Chondrocyte (in vitro differentiated cells): ENCODE measurements around the gene CNTFR. TPM values are rescaled to one million over a fixed set of nuclear protein-coding genes. Genes with fewer than 3 reads are reported as not detected.

Experiments used
- DNase-seq: peaks from one replicate; pipeline ENCODE4 v3.0.0; 2021; ENCODE audit warnings: mixed read lengths, low spot score
- H3K27ac Mint-ChIP-seq: one replicate; pipeline ENCODE4 v1.8.0; 2021; ENCODE audit warnings: mild to moderate bottlenecking, moderate library complexity, mixed read lengths; ENCODE audit not compliant: unreplicated experiment
- H3K27me3 Mint-ChIP-seq: 2 replicates; pipeline ENCODE4 v1.8.0; 2021; ENCODE audit warnings: low read depth, mixed read lengths
- H3K36me3 Mint-ChIP-seq: 2 replicates; pipeline ENCODE4 v1.8.0; 2021; ENCODE audit warnings: low read depth, mixed read lengths
- H3K4me1 Mint-ChIP-seq: 2 replicates; pipeline ENCODE4 v1.8.0; 2021; ENCODE audit warnings: low read depth, mild to moderate bottlenecking, mixed read lengths
- H3K4me3 Mint-ChIP-seq: one replicate; pipeline ENCODE4 v1.8.0; 2021; ENCODE audit warnings: mild to moderate bottlenecking, moderate library complexity, mixed read lengths; ENCODE audit not compliant: unreplicated experiment
- H3K9me3 Mint-ChIP-seq: 2 replicates; pipeline ENCODE4 v1.8.0; 2021; ENCODE audit warnings: low read depth, mixed read lengths
- total RNA-seq: library from RNA; stranded (reverse); gene quantifications from 3 replicates; pipeline ENCODE4 v1.2.1, GENCODE V29; 2021
- TF ChIP-seq, protein P1 (sequence below): fragments of 200-600 bp; sonication (generic); IDR thresholded peaks from 2 replicates; pipeline ENCODE4 v1.5.0; 2021; ENCODE audit warnings: antibody characterized with exemption, mild to moderate bottlenecking, moderate library complexity

The CNTFR gene
- total RNA-seq, 1 donor from 2014 or later = 0.12 TPM

DNA sequence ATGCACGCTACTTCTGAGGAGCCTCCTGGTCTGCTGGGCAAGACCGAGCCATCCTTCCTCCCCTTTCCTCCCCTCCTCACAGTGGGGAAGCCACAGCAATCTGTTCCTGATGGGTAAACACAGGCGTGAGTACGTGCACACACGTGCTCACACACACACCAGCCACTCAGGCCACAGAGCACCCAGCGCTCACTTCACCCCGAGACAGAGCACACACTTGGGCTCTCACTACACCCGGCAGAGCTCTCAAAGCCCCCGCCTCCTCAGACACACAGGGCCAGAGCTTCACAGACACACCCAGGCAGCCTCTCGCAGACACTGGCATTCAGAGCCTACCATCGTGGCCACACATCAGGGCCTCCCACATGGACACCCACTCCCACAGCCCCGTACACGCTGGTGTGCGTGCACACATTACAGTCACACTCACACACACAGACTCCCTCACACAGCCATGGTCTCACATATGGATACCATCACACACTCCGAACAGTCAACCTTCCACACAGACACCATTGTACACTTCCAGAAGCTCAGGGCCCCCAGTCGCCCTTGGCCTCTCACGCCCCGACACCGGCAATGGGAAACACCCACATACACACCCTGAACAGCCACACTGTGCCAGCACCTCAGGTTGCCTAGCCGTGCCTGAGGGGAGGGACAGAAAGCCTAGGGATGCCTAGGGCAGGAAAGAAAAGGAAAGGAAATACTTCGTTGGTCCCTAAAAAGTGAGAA lies 13.5 kb downstream of the CNTFR start:
- Mint-ChIP-seq H3K4me1 (peaks cover 7% of the 10 kb centered on the region), H3K4me3 (no peak overlapping the region), H3K27ac (no peak overlapping the region), H3K27me3 (peaks cover 28% of the 10 kb centered on the region), H3K36me3 (no peaks in the 10 kb centered on the region), H3K9me3 (no peaks in the 10 kb centered on the region)
- no peak for DNase-seq
- TF ChIP-seq, protein P1, sequence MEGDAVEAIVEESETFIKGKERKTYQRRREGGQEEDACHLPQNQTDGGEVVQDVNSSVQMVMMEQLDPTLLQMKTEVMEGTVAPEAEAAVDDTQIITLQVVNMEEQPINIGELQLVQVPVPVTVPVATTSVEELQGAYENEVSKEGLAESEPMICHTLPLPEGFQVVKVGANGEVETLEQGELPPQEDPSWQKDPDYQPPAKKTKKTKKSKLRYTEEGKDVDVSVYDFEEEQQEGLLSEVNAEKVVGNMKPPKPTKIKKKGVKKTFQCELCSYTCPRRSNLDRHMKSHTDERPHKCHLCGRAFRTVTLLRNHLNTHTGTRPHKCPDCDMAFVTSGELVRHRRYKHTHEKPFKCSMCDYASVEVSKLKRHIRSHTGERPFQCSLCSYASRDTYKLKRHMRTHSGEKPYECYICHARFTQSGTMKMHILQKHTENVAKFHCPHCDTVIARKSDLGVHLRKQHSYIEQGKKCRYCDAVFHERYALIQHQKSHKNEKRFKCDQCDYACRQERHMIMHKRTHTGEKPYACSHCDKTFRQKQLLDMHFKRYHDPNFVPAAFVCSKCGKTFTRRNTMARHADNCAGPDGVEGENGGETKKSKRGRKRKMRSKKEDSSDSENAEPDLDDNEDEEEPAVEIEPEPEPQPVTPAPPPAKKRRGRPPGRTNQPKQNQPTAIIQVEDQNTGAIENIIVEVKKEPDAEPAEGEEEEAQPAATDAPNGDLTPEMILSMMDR = no peak

DNA sequence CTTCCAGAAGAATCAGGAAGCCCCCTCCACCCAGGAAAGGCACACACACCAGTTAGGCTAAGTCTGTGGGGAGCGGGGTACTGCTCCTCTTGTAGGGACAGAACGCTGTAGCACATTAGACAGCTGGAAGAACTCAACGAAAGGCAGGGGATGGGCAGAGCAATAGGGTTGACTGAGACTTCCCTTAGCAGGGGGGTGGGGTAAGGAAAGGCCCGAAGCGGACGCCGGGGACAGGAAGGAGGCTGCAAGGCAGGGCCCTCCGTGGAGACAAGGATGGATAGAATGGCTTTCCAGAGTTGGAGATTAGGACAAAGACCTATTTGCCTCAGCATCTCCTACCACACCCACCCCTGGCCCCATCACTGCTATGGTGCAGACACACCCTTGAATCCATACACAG lies 14.3 kb downstream of the CNTFR start:
- Mint-ChIP-seq H3K36me3 (no peaks in the 10 kb centered on the region), H3K9me3 (no peaks in the 10 kb centered on the region), H3K4me1 (peaks cover 7% of the 10 kb centered on the region), H3K4me3 (no peak overlapping the region), H3K27ac (no peak overlapping the region), H3K27me3 (peaks cover 21% of the 10 kb centered on the region)
- no peak for DNase-seq
- TF ChIP-seq, protein P1 = no peak

DNA sequence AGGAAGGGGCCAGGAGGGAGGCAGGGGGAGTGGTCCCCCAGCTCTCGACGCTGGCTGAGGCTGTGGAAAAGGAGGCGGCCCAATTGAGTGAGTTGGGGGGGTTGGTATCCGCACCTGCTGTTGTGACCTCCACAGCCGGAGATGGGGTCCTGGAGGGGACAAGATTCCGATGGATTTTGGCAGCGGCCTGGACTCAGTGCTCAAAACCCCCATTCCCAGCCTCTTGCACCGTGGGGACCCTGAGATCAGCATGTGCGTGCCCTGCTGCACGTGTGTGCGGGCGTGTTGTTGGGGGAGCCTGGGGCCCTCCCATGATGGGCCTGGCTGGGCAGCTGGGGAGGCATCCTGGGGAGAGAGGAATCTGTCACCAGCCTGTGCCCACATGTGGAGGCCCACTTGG lies 15.0 kb downstream of the CNTFR start:
- Mint-ChIP-seq H3K27me3 (peaks cover 21% of the 10 kb centered on the region), H3K4me3 (no peak overlapping the region), H3K4me1 (peaks cover 7% of the 10 kb centered on the region), H3K27ac (no peak overlapping the region), H3K9me3 (no peaks in the 10 kb centered on the region), H3K36me3 (no peaks in the 10 kb centered on the region)
- TF ChIP-seq, protein P1 = no peak
- peak; percentile 77 for DNase-seq

DNA sequence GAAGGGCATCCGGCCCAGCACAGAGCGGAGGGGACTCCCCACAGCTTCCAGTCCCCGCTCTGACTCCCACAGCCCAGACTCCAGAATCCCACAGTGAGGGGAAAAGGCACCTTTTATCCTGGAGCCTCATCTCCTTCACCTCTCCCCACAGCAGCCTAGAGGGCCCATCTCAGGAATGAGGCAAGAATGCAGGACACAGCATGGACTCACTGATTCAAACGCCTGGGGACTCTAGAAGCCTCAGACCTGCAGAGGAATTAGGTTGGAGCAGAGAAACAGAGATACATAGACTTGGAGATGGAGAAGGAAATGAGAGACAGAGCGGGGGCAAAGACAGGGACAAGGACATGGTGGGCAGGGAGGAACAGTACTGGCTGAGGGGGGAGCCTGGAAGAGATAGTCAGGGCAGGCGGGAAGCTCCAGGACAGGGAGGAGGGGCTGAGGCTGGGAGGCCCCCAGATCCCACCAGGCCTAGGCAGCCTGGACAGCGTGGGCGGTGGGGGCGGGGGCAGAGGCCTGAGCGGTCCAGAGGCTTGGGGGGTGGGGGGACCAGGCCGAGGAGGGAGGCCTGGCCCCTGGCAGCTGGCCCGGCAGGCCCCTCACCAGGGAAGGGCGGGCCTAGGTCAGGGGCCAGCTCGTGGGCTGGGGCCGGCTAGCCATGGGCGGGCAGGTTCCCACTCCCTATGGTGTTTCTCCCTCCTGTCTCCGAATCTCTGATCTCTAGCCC lies 15.8 kb downstream of the CNTFR start:
- peaks cover 16% of the 10 kb centered on the region for H3K27me3 Mint-ChIP-seq
- H3K4me1 Mint-ChIP-seq = peaks cover 7% of the 10 kb centered on the region
- H3K4me3 Mint-ChIP-seq = no peak overlapping the region
- no peaks in the 10 kb centered on the region for H3K9me3 Mint-ChIP-seq
- H3K27ac Mint-ChIP-seq = no peak overlapping the region
- TF ChIP-seq, protein P1 = no peak
- DNase-seq = no peak
- no peaks in the 10 kb centered on the region for H3K36me3 Mint-ChIP-seq

DNA sequence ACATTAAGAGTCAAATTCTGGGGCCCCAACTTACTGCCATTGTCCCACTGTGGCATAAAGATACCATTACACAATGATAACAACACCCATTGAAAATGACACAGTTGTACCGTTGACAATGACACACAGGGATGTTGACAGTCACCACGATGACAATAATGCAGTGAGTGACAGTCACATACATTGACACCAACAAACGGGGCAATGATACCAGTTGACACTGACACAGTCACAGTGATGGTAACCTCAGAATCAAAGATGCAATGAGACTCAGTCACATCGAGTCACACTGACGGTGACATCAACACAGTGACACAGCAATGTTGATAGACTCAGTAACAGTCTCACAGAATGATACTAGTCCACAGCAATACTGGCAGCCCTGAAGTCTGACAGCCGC lies 16.9 kb downstream of the CNTFR start:
- Mint-ChIP-seq H3K27me3 (peaks cover 20% of the 10 kb centered on the region), H3K4me3 (no peak overlapping the region), H3K27ac (no peak overlapping the region), H3K36me3 (no peaks in the 10 kb centered on the region), H3K4me1 (peaks cover 6% of the 10 kb centered on the region), H3K9me3 (no peaks in the 10 kb centered on the region)
- TF ChIP-seq, protein P1 = no peak
- DNase-seq = no peak
